CD1c-positive myeloid dendritic cell (primary cell): ENCODE measurements around the gene CASKIN2.
A peak's percentile ranks its signal among the peaks of the same experiment; 100 is the strongest.

Experiments used
- DNase-seq: peaks from one replicate; pipeline ENCODE4 v3.0.0-alpha.2; 2016; ENCODE audit errors: extremely low spot score

Gene CASKIN2, protein sequence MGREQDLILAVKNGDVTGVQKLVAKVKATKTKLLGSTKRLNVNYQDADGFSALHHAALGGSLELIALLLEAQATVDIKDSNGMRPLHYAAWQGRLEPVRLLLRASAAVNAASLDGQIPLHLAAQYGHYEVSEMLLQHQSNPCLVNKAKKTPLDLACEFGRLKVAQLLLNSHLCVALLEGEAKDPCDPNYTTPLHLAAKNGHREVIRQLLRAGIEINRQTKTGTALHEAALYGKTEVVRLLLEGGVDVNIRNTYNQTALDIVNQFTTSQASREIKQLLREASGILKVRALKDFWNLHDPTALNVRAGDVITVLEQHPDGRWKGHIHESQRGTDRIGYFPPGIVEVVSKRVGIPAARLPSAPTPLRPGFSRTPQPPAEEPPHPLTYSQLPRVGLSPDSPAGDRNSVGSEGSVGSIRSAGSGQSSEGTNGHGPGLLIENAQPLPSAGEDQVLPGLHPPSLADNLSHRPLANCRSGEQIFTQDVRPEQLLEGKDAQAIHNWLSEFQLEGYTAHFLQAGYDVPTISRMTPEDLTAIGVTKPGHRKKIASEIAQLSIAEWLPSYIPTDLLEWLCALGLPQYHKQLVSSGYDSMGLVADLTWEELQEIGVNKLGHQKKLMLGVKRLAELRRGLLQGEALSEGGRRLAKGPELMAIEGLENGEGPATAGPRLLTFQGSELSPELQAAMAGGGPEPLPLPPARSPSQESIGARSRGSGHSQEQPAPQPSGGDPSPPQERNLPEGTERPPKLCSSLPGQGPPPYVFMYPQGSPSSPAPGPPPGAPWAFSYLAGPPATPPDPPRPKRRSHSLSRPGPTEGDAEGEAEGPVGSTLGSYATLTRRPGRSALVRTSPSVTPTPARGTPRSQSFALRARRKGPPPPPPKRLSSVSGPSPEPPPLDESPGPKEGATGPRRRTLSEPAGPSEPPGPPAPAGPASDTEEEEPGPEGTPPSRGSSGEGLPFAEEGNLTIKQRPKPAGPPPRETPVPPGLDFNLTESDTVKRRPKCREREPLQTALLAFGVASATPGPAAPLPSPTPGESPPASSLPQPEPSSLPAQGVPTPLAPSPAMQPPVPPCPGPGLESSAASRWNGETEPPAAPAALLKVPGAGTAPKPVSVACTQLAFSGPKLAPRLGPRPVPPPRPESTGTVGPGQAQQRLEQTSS (N-terminal part only)

DNA sequence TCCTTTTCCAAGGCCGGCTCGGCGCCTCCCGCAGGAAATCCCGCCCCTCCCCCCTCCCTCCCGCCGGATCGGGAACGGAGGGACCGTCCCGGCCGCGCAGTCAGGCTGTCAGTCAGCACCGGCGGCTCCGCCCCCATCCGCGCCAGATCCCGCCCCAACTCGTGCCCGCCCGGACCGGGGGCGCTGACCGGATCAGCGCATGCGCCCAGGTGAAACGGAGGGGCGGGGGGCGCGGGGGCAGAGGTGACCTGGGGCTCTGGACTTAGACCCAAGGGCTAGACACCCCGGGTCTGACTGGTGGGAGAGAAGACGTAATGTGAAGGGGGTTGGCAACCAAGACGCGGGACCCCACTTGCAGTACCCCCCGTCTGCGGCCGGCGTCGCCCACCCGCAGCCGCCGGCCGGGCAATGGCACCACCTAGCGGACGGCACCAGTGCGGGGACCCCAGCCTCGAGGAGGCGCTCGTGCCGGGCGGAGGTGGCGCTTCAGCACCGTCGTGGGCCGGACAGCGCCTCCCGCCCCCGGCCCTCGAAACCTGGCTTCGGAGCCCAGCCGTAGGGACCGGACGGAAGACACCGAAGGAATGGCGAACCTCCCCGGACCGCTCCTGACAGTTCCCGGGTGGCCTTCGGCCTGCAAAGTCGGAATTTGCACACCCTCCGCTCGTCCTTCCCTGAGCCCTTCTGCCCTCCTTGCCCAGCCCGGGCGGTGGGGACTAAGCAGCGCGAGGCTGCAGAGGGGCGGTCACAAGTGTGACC lies at the start of gene CASKIN2:
Gene CASKIN2 (minus strand): TSS at position 42 of the 759 bp plus-strand sequence. CDS start 1,733 bp downstream, outside the sequence.
- peak; percentile 84 for DNase-seq

DNA sequence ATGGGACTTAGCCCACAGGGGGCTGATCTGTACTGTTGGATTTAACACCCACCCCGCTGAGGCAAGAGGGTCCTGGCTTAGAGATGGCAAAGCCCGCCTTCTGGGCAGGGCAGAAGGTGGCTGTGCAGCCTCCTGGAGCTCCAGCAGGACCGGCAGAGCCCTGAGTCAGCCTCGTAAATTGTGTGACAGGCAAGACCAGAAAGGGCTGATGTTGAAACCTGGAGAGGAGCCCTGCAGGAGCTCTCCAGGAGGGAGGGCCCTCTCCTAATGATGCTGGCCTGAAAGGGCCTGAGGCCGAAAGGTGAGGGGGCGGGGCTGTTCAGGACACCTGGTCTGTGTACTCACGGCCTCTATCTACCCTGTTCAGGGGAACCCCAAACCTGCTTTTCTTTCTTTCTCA lies 49.7 kb upstream of the CASKIN2 start:
- no peak for DNase-seq

DNA sequence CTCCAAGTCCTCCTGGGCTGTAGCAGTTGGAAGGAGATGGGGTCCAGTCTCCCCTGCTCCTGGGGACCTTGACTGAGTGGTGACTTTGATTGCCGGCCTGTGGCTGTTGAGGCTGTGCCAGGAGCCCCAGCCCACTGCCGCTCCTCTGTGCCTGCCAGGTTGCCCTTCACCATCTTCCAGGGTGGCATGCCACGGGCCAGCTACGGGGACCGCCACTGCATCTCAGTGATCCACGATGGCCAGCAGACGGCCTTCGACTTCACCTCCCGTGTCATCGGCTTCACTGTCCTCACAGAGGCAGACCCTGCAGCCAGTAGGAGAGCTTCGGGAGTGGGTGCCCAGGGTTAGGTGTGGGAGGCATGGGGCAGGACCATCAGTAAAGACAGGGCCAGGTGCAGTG lies 48.9 kb upstream of the CASKIN2 start:
- DNase-seq = no peak

DNA sequence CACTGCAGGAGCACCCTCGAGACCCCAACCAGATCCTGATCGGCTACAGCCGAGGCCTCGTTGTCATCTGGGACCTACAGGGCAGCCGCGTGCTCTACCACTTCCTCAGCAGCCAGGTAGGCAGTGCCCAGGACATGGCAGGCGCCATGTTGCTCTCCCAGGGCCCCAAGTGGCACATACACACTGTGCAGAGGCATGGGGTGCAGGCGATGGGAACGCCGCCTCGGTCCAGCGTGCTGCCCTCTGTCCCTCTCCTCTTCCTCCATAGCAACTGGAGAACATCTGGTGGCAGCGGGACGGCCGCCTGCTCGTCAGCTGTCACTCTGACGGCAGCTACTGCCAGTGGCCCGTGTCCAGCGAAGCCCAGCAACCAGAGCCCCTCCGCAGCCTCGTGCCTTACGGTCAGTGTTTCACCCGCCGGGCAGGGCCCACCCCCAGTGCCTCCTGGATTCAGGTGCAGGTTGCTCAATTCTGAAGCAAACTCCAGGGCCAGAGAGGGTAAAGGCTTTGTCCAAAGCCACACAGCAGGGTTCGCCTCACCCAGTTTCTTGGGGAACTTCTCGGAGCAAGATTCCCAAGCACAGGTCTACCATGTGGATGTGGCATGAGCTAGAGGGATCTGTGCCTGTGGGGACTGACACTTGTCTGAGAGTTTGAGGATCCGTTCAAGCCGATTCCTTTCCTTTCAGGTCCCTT lies 47.9 kb upstream of the CASKIN2 start:
- DNase-seq = no peak

DNA sequence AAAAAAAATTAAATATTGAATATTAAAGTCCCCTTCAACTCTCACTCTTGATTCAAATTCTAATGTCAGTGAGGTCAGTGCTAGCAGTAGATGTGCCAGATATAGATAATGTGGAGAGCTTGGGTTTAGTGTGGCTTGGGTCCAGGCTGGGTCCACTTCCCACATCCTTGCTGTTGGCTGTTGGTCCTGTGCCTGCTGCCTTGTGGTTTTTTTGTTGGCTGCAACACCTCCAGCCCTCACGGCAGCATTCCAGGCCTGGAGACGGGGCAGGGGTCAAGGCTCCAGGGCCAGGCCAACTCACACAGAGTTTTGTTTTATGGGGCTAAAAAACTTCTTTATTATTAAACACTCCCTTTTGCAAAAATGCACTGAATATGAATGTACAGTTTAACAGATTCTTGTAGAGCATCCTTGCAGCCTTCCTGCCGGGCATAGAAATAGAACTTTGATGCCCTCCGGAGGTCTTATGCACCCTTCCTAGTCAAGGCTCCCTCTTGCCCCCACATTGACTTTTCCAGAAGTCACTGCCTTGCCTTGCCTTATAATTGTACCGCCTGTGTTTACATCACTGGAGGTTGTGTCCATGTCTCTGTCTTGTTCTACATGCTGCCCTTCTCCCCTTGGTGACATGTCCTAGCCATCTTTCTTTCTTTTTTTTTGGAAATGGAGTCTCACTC lies 46.7 kb upstream of the CASKIN2 start:
- DNase-seq = no peak

DNA sequence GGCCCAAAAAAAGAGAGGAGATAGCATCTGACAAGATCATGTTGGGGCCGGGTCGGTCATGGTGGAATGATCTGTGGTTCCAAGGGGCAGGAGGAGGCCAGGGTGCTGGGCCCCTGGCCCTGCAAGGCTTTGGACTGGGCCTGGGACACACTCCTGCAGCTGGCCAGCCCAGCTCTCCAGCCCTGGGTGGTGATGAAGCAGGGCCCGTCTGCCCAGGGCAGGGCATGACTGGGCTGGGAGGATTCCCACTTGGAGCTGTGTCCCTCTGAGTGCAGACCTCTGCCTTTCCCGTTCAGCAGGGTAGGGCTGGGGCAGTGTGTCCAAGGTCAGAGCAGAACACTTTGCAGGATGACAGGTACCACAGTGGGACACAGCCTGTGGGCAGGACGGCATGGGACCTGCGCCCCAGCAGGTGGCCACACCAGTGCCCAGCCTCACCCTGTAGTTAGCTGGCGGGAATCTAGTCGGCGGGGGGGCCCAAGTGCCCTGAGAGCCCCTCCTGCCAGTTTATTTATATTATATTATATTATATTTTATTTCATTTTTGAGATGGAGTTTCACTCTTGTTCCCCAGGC lies 44.7 kb upstream of the CASKIN2 start:
- no peak for DNase-seq

DNA sequence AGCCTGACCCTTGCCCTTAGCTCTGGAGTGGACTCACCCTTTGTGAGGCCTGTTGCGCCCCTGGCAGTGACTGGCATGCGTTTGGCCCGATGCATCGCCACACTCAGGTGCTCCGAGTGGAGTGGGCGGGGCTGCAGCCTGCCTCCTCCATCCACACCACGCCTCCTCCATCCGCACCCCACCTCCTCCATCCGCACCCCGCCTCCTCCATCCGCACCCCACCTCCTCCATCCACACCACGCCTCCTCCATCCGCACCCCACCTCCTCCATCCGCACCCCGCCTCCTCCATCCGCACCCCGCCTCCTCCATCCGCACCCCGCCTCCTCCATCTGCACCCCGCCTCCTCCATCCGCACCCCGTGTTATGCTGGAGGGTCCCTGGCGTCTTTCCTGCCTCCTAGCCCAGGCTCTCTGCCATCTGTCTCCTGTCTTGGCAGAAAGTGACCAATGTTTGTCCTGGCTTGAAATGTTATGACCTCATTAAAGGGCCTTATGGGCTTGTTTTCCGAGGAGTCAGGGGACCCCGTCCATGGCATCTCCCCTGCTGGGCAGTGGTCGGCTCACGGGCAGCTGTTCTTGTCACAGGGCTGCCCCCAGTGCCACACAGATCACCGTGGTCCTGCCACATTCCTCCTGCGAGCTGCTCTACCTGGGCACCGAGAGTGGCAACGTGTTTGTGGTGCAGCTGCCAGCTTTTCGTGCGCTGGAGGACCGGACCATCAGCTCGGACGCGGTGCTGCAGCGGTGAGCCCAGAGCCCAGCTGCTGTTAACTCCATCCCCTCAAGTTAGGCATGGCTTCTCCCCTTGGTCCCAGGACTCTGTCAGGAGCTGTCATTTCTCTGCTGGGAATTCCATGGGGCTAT lies 43.6 kb upstream of the CASKIN2 start:
- no peak for DNase-seq

DNA sequence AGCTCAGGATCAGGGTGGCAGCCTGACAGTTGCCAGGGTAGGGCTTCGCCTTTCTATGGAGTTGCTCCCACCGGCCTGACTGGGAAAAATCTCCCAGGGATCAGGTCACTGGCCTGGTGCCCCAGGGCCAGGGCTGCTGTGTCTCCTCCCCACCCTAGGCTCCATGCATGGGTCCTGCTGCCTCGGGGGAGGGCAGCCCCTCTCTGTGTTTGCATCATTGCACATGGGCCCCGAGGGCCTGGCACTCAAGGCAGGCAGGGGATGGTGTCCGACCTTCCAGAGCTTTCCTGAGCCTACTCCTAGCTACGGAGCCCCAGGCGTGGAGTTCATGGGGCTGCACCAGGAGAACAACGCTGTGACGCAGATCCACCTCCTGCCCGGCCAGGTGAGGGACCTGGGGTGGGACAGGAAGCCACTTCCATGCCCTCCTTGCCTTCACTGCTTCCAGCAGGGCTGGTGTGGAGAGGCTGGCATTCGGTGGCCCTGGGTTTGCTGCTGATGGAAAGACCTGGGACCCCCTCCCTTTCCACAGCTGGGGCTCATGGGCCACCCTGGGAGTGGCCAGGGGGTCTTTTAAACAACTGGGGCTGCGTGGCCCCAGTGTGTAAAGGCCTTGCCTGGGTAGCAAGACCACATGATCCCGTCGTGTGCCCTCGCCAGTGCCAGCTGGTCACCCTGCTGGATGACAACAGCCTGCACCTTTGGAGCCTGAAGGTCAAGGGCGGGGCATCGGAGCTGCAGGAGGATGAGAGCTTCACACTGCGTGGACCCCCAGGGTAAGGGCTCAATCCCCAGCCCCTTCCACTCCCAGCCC lies 42.7 kb upstream of the CASKIN2 start:
- DNase-seq = no peak

DNA sequence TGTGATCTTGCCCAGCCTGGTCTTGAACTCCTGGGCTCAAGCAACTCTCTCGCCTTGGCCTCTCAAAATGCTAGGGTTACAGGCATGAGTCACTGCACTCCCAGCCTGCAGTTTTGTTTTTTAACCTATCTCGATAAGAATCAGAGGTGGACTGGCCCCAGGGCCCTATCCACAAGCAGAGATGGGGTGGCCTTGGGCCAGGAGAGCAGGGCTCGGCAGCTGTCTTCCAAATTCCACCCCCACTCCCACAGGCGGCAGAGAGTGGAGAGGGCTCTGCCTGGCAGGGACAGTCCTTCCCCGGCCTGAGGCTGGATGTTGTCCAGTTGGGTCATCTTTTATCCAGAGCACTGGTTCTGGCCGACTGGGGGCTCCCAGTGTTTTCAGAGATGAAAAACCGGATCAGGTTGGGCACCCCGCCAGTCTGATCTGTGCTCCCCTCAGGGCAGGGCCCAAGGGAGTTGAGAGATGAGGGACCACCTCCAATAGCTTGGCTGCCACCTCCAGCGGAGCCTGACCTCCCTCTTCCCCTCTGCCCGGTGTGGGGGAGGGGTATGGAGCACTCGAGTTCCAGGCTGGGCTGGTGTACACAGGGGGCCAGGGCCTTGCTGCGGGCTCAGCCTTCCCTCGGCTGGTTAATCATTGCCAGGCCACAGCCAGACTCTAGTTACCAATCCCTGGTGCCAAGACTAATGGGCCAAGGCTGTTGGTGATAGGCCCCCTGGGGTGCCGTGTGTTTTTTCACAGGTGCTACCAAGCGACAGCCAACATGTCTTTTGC lies 41.9 kb upstream of the CASKIN2 start:
- no peak for DNase-seq

DNA sequence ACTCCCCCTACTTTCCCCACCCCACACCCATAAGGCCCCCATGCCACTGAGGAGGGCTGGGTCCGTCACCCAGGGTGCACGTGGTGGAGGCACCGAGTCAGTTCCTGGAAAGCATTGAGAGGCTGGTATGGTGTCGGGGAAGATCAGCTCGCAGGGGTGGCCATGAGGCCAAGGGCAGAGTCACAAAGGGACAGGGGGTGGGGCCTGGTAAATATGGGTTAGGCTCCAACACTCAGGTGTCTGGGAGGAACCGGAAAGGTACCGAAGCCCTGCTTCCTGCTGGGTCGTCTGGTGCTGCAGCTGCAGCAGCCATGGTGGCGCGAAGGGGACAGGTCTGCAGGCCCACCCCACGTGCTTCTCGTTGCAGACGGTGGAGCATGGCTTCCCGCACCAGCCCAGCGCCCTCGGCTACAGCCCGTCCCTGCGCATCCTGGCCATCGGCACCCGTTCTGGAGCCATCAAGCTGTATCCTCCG lies 40.4 kb upstream of the CASKIN2 start:
- no peak for DNase-seq

DNA sequence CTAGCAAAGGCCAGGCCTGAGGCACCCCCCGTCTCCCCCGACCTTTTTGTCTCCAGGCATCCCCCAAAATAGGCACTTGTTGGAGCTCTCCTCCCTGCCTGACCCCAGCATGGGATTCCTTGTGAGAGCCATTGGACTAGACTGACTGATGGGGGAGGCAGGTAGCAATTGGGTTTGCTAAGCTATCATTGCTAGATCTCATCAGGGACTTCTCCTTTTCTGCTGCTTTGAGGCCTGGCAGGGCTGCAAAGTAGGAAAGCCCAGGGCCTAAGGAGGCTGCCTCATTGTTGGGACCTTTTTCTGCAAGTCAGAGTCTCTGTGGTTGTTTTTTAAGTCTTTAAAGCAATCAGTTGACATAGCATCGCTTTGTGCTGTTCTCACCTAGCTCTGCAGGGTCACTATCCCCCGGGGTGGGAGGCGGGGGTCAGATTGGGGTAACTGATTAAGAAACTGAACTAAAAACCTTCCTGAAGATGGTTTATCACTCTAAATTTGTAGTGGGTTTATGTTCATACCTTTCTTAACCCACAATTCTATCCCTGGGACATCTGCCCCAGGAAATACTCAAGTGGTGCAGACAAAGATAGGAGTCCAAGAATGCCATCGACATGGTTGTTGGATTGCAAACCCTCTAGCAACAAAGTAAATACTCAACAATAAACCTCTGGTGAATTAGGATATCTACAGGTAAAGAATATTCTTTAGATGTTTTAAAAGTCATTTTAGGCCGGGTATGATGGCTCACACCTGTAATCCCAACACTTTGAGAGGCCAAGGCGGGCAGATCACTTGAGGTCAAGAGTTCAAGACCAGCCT lies 38.2 kb upstream of the CASKIN2 start:
- no peak for DNase-seq

DNA sequence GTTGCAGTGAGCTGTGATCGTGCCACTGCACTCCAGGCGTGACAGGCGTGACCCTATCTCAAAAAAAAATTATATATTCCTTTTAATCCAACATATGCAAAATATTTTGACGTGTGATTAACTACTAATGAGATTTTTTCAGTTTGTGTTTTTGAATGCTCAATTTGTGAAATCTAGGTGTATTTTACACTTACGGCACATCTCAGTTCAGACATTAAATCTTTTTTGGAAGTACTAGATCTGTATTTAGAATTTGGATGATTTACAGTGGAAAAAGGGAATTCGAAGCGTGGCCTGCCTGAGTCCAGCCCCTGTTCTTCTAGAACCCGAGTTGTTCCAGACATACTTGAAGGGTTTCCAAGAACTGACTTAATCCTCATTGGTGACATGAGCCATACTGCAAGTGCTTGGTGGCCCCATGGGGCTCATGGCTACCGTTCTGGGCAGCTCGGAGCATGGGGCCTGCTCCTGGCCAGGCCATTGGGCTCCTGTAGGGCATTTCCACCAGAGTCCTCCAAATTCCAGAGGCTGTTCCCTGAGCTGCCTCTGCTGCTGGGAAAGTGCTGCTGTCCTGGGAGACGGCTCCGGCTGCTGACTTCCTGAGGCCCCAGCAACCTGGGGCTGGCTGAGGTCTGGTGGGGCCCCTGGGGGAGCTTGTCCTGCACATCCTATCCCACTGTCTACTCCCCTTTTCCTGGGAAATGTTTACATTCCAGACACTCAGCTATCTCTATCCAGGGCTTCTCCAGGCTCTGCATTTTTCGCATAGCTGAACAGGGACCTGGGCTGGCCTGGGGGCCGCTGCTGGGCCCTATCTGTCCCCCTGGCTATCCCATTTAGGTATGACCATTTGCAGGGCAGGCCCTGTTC lies 37.3 kb upstream of the CASKIN2 start:
- no peak for DNase-seq

DNA sequence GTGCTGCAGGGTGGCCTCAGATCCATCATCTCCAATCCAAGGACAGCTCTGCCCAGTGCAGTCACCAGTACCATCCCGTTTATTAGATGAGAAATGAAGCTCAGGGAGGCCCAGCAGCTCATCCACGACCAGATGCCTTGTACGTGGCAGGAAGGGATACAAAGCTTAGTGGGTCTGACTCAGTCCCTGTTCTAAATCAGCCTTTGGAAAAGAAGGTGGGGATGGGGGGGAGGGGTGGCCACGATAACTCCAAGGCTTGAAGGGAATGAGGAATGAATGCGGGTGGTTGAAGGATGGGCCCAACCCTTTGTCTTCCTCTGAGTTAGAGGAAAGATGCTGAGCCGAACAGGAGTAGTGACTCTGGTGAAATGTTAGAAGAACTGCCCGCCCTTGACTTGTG lies 35.9 kb upstream of the CASKIN2 start:
- DNase-seq = no peak

DNA sequence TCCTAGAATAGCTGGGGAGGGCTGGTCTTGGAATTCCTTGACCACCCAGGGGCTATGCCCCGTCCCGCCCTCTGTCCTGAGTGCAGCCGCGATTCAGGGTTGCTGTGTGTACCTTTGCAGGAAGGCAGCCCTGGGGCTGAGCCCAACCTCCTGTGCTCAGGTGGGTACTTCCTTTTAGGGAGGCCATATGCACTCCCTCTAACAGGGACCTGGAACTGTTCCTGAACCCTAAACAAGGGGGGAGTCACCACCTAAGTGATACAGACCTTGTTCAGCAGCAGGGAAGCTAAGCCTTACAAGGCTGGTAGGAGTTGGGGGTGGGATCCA lies 34.8 kb upstream of the CASKIN2 start:
- DNase-seq = no peak
